HEK293 (cell line): ENCODE data around the gene EDIL3.

ENCODE experiments used
- CTCF ChIP-seq: fragments of 450-650 bp; formaldehyde crosslinking; IDR thresholded peaks from 2 replicates; pipeline ENCODE4 v1.5.1; 2016; ENCODE audit warnings: missing biosample characterization, missing genetic modification characterization
- FEZF1 ChIP-seq: fragments of 450-650 bp; formaldehyde crosslinking; IDR thresholded peaks from 2 replicates; pipeline ENCODE4 v1.5.1; 2016; ENCODE audit warnings: missing biosample characterization, missing genetic modification characterization
- HOXC10 ChIP-seq: sonication (generic); formaldehyde crosslinking; IDR thresholded peaks from 2 replicates; pipeline ENCODE4 v1.8.1; 2023; ENCODE audit warnings: mild to moderate bottlenecking, missing genetic modification reagents
- PRDM6 ChIP-seq: fragments of 450-650 bp; formaldehyde crosslinking; IDR thresholded peaks from 2 replicates; pipeline ENCODE4 v1.5.1; 2017; ENCODE audit warnings: missing biosample characterization, missing genetic modification characterization
- REPIN1 ChIP-seq: fragments of 450-650 bp; formaldehyde crosslinking; IDR thresholded peaks from 2 replicates; pipeline ENCODE4 v1.5.1; 2017; ENCODE audit warnings: missing biosample characterization, missing genetic modification characterization, low read depth
- REST ChIP-seq: fragments of 450-650 bp; formaldehyde crosslinking; IDR thresholded peaks from 2 replicates; pipeline ENCODE4 v1.5.1; 2016; ENCODE audit warnings: missing biosample characterization, missing genetic modification characterization
- TCF7L2 ChIP-seq: IDR thresholded peaks from 2 replicates; pipeline ENCODE4 v1.6.1; 2011; ENCODE audit warnings: low read depth, mild to moderate bottlenecking, inconsistent platforms, low read length, moderate library complexity, borderline replicate concordance
- ZNF133 ChIP-seq: fragments of 450-650 bp; formaldehyde crosslinking; IDR thresholded peaks from 2 replicates; pipeline ENCODE4 v1.5.1; 2016; ENCODE audit warnings: missing biosample characterization, missing genetic modification characterization
- ZNF175 ChIP-seq: fragments of 450-650 bp; formaldehyde crosslinking; IDR thresholded peaks from 2 replicates; pipeline ENCODE4 v1.5.1; 2016; ENCODE audit warnings: missing biosample characterization, missing genetic modification characterization
- ZNF362 ChIP-seq: fragments of 450-650 bp; formaldehyde crosslinking; IDR thresholded peaks from 2 replicates; pipeline ENCODE4 v1.5.1; 2016; ENCODE audit warnings: missing biosample characterization, missing genetic modification characterization
- ZNF530 ChIP-seq: fragments of 450-650 bp; formaldehyde crosslinking; IDR thresholded peaks from 2 replicates; pipeline ENCODE4 v1.5.1; 2016; ENCODE audit warnings: low read depth, missing biosample characterization, missing genetic modification characterization
- ZNF701 ChIP-seq: fragments of 450-650 bp; formaldehyde crosslinking; IDR thresholded peaks from 2 replicates; pipeline ENCODE4 v1.5.1; 2016; ENCODE audit warnings: missing biosample characterization, missing genetic modification characterization
- ZSCAN5A ChIP-seq: fragments of 450-650 bp; formaldehyde crosslinking; IDR thresholded peaks from 2 replicates; pipeline ENCODE4 v1.5.1; 2016; ENCODE audit warnings: missing biosample characterization, missing genetic modification characterization

GRCh38 chr5:84197538-84197937 is 187.1 kb downstream of the EDIL3 start:
- TF ChIP-seq CTCF (tag by site-specific recombination) (no peak), REPIN1 (tag by site-specific recombination) (no peak), TCF7L2 (no peak), ZNF701 (tag by site-specific recombination) (no peak), ZNF530 (tag by site-specific recombination) (no peak), ZNF175 (tag by site-specific recombination) (no peak), ZNF133 (tag by site-specific recombination) (no peak), REST (tag by site-specific recombination) (no peak), ZNF362 (tag by site-specific recombination) (no peak), FEZF1 (tag by site-specific recombination) (no peak), PRDM6 (tag by site-specific recombination) (no peak), ZSCAN5A (tag by site-specific recombination) (no peak), HOXC10 (CRISPR knock-in tag) (no peak)
